Suprapubic skin (tissue), 3 donors: ENCODE measurements around the gene OSBPL8.

Experiments used
- CTCF ChIP-seq, 2 donors: fragments of 200-600 bp in 1 of 2; fragments of 450-650 bp in 1 of 2; sonication (generic) in 1 of 2; IDR thresholded peaks; one replicate each; pipeline ENCODE4 v1.5.1; 2016 to 2019; ENCODE audit warnings: antibody characterized with exemption in 2 of 2, mild to moderate bottlenecking in 1 of 2, moderate library complexity in 1 of 2
- POLR2A ChIP-seq, 2 donors: fragments of 450-650 bp; IDR thresholded peaks; one replicate each; pipeline ENCODE4 v1.6.1; 2017; ENCODE audit warnings: antibody characterized with exemption in 2 of 2, mild to moderate bottlenecking in 2 of 2, moderate library complexity in 2 of 2

GRCh38 chr12:76384560-76384959, 175.0 kb downstream of the OSBPL8 start:
- TF ChIP-seq POLR2A (IDR thresholded peaks at IDR 0.05), result no peak
- TF ChIP-seq CTCF (IDR thresholded peaks at IDR 0.05), result no peak
